ENCODE measurements around the gene VRK3.

DNA sequence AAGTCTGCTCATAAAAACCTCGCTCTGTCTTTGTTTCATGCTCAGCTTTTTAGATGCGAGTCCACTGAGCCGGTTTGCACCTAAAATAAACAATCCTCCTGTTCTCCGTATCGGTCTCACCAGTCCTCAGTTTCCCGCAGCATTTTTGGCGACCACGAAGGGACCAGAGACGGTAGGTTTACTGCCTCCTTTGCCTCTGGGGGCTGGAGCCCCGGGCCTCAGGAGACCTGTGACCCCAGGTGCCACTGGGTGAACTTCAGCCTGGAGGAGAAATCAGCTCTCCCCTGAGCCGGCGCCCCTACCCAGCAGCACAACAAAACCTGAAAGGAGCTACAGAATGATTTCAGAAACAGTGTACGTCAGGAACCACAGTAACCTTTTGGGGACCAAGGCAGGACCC, 72.3 kb downstream of the VRK3 start:
- no peak for TF ChIP-seq EP300 (IDR thresholded peaks at IDR 0.05)
- TF ChIP-seq, protein P1, sequence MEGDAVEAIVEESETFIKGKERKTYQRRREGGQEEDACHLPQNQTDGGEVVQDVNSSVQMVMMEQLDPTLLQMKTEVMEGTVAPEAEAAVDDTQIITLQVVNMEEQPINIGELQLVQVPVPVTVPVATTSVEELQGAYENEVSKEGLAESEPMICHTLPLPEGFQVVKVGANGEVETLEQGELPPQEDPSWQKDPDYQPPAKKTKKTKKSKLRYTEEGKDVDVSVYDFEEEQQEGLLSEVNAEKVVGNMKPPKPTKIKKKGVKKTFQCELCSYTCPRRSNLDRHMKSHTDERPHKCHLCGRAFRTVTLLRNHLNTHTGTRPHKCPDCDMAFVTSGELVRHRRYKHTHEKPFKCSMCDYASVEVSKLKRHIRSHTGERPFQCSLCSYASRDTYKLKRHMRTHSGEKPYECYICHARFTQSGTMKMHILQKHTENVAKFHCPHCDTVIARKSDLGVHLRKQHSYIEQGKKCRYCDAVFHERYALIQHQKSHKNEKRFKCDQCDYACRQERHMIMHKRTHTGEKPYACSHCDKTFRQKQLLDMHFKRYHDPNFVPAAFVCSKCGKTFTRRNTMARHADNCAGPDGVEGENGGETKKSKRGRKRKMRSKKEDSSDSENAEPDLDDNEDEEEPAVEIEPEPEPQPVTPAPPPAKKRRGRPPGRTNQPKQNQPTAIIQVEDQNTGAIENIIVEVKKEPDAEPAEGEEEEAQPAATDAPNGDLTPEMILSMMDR (IDR thresholded peaks at IDR 0.05) = no peak
- no peak for TF ChIP-seq POLR2A (IDR thresholded peaks at IDR 0.05)

Data from upper lobe of left lung (tissue), 4 donors.